SKM-1 (cell line): ENCODE results near the gene PPP2R5A.

Experiments
- DNase-seq: peaks from one replicate; lab custom pipeline; 2025; ENCODE audit not compliant: unreplicated experiment; lab: John Stamatoyannopoulos, UW

Gene PPP2R5A

GRCh38 chr1:212401838-212402582 is 116.8 kb downstream of the PPP2R5A start:
- no peak for DNase-seq

- DNase-seq = no peak
These were observed 117.6 kb downstream of the PPP2R5A start for GRCh38 chr1:212402666-212403321.

- DNase-seq = no peak
These were observed 125.1 kb downstream of the PPP2R5A start for GRCh38 chr1:212410231-212410820.
